Ishikawa (cell line): ENCODE results near the gene FAM131A.

Experiments used
- CEBPB ChIP-seq: IDR thresholded peaks from 2 replicates; pipeline ENCODE4 v1.6.1; 2012
- CREB1 ChIP-seq: IDR thresholded peaks from 2 replicates; pipeline ENCODE4 v1.6.1; 2012; ENCODE audit warnings: low read depth
- EGR1 ChIP-seq: IDR thresholded peaks from 2 replicates; pipeline ENCODE4 v1.6.1; 2012
- EP300 ChIP-seq: IDR thresholded peaks from 2 replicates; pipeline ENCODE4 v1.6.1; 2012; ENCODE audit warnings: borderline replicate concordance
- FOXM1 ChIP-seq: IDR thresholded peaks from 2 replicates; pipeline ENCODE4 v1.6.1; 2012; ENCODE audit warnings: low read depth, borderline replicate concordance
- NFIC ChIP-seq: IDR thresholded peaks from 2 replicates; pipeline ENCODE4 v1.6.1; 2012
- RAD21 ChIP-seq: IDR thresholded peaks from 2 replicates; pipeline ENCODE4 v1.6.1; 2012; ENCODE audit warnings: low read depth
- REST ChIP-seq: IDR thresholded peaks from 2 replicates; pipeline ENCODE4 v1.6.1; 2012; ENCODE audit warnings: low read depth, mild to moderate bottlenecking
- TAF1 ChIP-seq: IDR thresholded peaks from 2 replicates; pipeline ENCODE4 v1.6.1; 2012; ENCODE audit warnings: low read depth, mild to moderate bottlenecking
- TCF12 ChIP-seq: IDR thresholded peaks from 2 replicates; pipeline ENCODE4 v1.6.1; 2012; ENCODE audit warnings: low read depth
- TEAD4 ChIP-seq: IDR thresholded peaks from 2 replicates; pipeline ENCODE4 v1.6.1; 2012
- YY1 ChIP-seq: IDR thresholded peaks from 2 replicates; pipeline ENCODE4 v1.6.1; 2012; ENCODE audit warnings: low read depth
- ZBTB7A ChIP-seq: IDR thresholded peaks from 2 replicates; pipeline ENCODE4 v1.6.1; 2012; ENCODE audit warnings: low read depth
- TF ChIP-seq, protein P1 (sequence below): IDR thresholded peaks from 2 replicates; pipeline ENCODE4 v1.6.1; 2012
- TF ChIP-seq, protein P2 (sequence below): IDR thresholded peaks from 2 replicates; pipeline ENCODE4 v1.6.1; 2012

Gene FAM131A

GRCh38 chr3:184389935-184390528 lies 52.6 kb downstream of the FAM131A start:
- TF ChIP-seq RAD21 (no peak), CREB1 (no peak), EP300 (no peak), ZBTB7A (no peak), REST (no peak), EGR1 (no peak), TCF12 (no peak), FOXM1 (no peak), TAF1 (no peak)
- TF ChIP-seq, protein P1, sequence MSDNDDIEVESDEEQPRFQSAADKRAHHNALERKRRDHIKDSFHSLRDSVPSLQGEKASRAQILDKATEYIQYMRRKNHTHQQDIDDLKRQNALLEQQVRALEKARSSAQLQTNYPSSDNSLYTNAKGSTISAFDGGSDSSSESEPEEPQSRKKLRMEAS: no peak
- TF ChIP-seq, protein P2, sequence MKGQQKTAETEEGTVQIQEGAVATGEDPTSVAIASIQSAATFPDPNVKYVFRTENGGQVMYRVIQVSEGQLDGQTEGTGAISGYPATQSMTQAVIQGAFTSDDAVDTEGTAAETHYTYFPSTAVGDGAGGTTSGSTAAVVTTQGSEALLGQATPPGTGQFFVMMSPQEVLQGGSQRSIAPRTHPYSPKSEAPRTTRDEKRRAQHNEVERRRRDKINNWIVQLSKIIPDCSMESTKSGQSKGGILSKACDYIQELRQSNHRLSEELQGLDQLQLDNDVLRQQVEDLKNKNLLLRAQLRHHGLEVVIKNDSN: no peak

- no peak for TF ChIP-seq FOXM1
- TF ChIP-seq ZBTB7A: no peak
- TF ChIP-seq TCF12: no peak
- TF ChIP-seq YY1: no peak
- no peak for TF ChIP-seq EGR1
- TF ChIP-seq, protein P2: no peak
- TF ChIP-seq REST: no peak
- no peak for TF ChIP-seq CREB1
- TF ChIP-seq TEAD4: no peak
Observed at GRCh38 chr3:184391266-184391665, 53.9 kb downstream of the FAM131A start.

DNA sequence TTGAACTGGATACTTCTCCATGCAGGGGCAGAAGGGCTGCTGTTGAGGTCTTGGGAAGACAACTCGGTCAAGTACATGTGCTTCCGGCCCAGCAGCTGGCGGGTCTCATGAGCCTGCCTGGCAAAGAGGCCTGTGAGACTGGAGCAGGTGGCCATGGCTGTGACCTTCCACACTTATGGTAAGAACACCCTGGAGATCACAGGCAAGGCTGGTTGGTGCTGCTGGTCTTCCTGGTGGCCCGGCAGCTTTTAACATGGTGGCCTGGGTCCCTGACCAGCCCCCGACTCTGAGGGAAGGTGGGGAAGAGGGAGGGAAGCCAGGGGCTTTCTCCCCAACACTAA lies 57.9 kb downstream of the FAM131A start:
- TF ChIP-seq ZBTB7A (no peak), REST (no peak), CEBPB (no peak), EGR1 (no peak), NFIC (no peak)
